ENCODE data around the gene VAV2.

Gene VAV2

DNA sequence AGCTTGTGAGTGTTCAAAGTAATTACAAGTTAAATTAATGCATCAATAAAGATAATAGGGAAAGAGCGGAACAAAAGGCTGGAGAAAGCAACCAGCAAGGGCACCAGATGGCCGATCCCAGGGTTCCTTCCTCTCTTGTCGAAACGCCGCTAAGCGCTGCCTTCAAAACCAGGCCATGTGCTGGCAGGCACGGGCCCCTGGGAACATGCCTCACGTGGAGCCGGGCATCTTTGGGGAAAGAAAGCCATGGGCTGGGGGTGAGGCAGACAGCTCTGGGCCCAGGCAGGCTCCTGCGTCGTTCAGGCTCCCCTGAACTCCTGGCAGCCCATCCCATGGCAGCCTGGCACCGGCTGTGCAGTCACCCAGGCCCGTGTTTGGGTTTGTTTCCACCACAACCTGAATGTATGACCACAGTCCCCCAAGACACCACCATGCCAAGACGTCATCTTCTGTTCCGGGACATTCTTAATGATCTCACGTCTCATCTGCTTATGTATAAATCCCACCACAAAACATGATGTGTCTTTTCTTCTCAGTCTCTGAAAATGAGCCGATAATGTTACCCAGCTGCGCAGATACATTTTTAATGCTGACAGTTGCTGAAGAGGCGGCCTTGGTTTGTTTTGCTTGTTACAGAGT, 143.5 kb downstream of the VAV2 start:
- Histone ChIP-seq H3K27ac (ENCODE audit: low read depth, low read length) (no peak overlapping the region), H3K36me3 (ENCODE audit: low read length) (no peaks in the 10 kb centered on the region), H4K20me1 (ENCODE audit: low read depth, low read length) (no peaks in the 10 kb centered on the region; the same call in 1 of the 2 replicates), H3K4me2 (ENCODE audit: low read depth, low read length, poor library complexity, severe bottlenecking) (no peak overlapping the region), H3K9ac (ENCODE audit: low read length) (no peak overlapping the region), H2AFZ (ENCODE audit: low read depth, low read length, severe bottlenecking) (no peak overlapping the region), H3K4me3 (ENCODE audit: insufficient read depth, low read length, poor library complexity, severe bottlenecking) (no peak overlapping the region), H3K79me2 (ENCODE audit: insufficient read depth, low read length) (peaks cover 25% of the 10 kb centered on the region; the same call in 1 of the 2 replicates), H3K27me3 (ENCODE audit: low read length) (no peaks in the 10 kb centered on the region), H3F3A (ENCODE audit: insufficient read depth) (no peaks in the 10 kb centered on the region), H3K9me3 (ENCODE audit: insufficient read depth, low read length) (no peaks in the 10 kb centered on the region), H3K9me2 (replicated peaks; ENCODE audit: insufficient read depth, low read length) (no peaks in the 10 kb centered on the region)
- TF ChIP-seq, protein P1, sequence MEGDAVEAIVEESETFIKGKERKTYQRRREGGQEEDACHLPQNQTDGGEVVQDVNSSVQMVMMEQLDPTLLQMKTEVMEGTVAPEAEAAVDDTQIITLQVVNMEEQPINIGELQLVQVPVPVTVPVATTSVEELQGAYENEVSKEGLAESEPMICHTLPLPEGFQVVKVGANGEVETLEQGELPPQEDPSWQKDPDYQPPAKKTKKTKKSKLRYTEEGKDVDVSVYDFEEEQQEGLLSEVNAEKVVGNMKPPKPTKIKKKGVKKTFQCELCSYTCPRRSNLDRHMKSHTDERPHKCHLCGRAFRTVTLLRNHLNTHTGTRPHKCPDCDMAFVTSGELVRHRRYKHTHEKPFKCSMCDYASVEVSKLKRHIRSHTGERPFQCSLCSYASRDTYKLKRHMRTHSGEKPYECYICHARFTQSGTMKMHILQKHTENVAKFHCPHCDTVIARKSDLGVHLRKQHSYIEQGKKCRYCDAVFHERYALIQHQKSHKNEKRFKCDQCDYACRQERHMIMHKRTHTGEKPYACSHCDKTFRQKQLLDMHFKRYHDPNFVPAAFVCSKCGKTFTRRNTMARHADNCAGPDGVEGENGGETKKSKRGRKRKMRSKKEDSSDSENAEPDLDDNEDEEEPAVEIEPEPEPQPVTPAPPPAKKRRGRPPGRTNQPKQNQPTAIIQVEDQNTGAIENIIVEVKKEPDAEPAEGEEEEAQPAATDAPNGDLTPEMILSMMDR (IDR thresholded peaks at IDR 0.05; ENCODE audit: insufficient read depth, low read length, poor library complexity, severe bottlenecking) = no peak
- TF ChIP-seq EZH2phosphoT487 (conservative IDR thresholded peaks at IDR 0.05; ENCODE audit: low read length) = no peak

DNA sequence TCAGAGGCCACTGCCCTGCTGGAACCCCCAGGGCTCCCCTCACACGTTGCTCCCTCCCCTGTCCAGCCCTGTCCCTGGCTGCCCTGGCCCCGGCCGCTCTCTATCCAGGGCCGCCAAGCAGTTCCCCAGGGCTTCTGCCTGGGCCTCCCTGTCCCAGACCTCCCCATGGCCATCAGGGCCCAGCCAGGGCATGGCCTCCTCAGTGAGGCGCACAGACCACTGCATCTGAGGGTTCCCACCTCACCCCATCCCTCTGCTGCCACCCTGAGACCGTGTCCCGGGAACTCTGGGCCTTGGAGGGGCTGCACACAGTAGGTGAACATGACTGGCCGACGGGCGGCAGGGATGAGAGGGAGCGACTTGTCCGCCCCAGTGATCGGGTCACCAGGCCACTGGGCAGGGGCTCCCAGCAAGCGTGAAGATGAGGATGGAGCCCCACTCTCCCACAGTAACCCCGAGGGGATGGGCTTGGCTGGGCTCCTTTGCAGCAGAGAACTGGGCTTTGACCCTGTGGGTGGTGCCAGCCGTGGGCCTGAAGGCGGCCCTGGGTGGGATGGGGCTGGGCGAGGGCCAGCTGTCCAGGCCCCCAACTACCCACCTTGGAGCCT, 145.5 kb downstream of the VAV2 start:
- H3K36me3 ChIP-seq (ENCODE audit: low read length) = no peaks in the 10 kb centered on the region
- no peak overlapping the region for H3K27ac ChIP-seq (ENCODE audit: low read depth, low read length)
- no peak overlapping the region for H2AFZ ChIP-seq (ENCODE audit: low read depth, low read length, severe bottlenecking)
- H3F3A ChIP-seq (ENCODE audit: insufficient read depth) = no peaks in the 10 kb centered on the region
- H4K20me1 ChIP-seq (ENCODE audit: low read depth, low read length) = no peaks in the 10 kb centered on the region; the same call in 1 of the 2 replicates
- peaks cover 24% of the 10 kb centered on the region; the same call in 1 of the 2 replicates for H3K79me2 ChIP-seq (ENCODE audit: insufficient read depth, low read length)
- no peaks in the 10 kb centered on the region for H3K9me3 ChIP-seq (ENCODE audit: insufficient read depth, low read length)
- no peak overlapping the region for H3K9ac ChIP-seq (ENCODE audit: low read length)
- no peak overlapping the region for H3K4me3 ChIP-seq (ENCODE audit: insufficient read depth, low read length, poor library complexity, severe bottlenecking)
- no peak overlapping the region for H3K4me2 ChIP-seq (ENCODE audit: low read depth, low read length, poor library complexity, severe bottlenecking)
- TF ChIP-seq, protein P1 (IDR thresholded peaks at IDR 0.05; ENCODE audit: insufficient read depth, low read length, poor library complexity, severe bottlenecking) = no peak
- TF ChIP-seq EZH2phosphoT487 (conservative IDR thresholded peaks at IDR 0.05; ENCODE audit: low read length) = no peak
- H3K9me2 ChIP-seq (replicated peaks; ENCODE audit: insufficient read depth, low read length) = no peaks in the 10 kb centered on the region
- H3K27me3 ChIP-seq (ENCODE audit: low read length) = no peaks in the 10 kb centered on the region

DNA sequence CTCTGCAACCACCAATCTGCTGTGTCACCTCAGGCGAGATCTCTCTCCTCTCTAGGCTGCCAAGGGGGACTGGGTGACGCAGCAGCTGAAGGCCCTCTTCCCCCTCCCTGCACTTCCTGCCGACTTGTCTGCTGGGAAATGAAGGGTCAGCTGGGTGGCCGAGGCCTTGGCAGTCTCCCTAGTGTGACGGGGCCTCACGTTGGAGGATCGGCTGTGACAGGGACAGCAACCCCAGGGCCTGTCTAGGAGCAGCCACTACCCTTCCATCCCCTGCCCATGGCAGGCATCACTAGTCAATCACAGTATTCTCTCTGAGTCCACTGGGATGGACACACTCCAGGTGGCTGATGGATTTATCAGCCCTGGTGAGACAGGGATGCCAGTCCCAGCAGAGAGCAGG, 146.7 kb downstream of the VAV2 start:
- Histone ChIP-seq H3K36me3 (ENCODE audit: low read length) (no peaks in the 10 kb centered on the region), H4K20me1 (ENCODE audit: low read depth, low read length) (no peaks in the 10 kb centered on the region; the same call in 1 of the 2 replicates), H2AFZ (ENCODE audit: low read depth, low read length, severe bottlenecking) (no peak overlapping the region), H3K27ac (ENCODE audit: low read depth, low read length) (no peak overlapping the region), H3F3A (ENCODE audit: insufficient read depth) (no peaks in the 10 kb centered on the region), H3K9ac (ENCODE audit: low read length) (no peak overlapping the region), H3K4me3 (ENCODE audit: insufficient read depth, low read length, poor library complexity, severe bottlenecking) (no peak overlapping the region), H3K79me2 (ENCODE audit: insufficient read depth, low read length) (peaks cover 13% of the 10 kb centered on the region; the same call in 1 of the 2 replicates), H3K9me2 (replicated peaks; ENCODE audit: insufficient read depth, low read length) (no peaks in the 10 kb centered on the region), H3K4me2 (ENCODE audit: low read depth, low read length, poor library complexity, severe bottlenecking) (no peak overlapping the region), H3K27me3 (ENCODE audit: low read length) (no peaks in the 10 kb centered on the region), H3K9me3 (ENCODE audit: insufficient read depth, low read length) (no peaks in the 10 kb centered on the region)
- TF ChIP-seq EZH2phosphoT487 (conservative IDR thresholded peaks at IDR 0.05; ENCODE audit: low read length) = no peak
- TF ChIP-seq, protein P1 (IDR thresholded peaks at IDR 0.05; ENCODE audit: insufficient read depth, low read length, poor library complexity, severe bottlenecking) = no peak
